Measurements from ENCODE around the gene TCN2. TPM values are rescaled to one million over a fixed set of nuclear protein-coding genes. Genes with fewer than 3 reads are reported as not detected.

Gene TCN2
- total and polyA plus RNA-seq, 9 of the 15 experiments (the other 6 are each of a cell fraction or from before 2014, with no cell fraction given) = 0.88 to 5.4 (median 1.7) TPM

- TF ChIP-seq ZBTB11 (CRISPR knock-in tag; IDR thresholded peaks at IDR 0.05) (peak in 1 of 3 experiments; percentile 43; a peak in 1 of 6 replicates), HNRNPK (IDR thresholded peaks at IDR 0.05; ENCODE audit: low read depth, low read length, poor library complexity, severe bottlenecking) (no peak), YBX1 (IDR thresholded peaks at IDR 0.05) (no peak), MAFK (IDR thresholded peaks at IDR 0.05; ENCODE audit: low read length) (no peak), ZNF280A (IDR thresholded peaks at IDR 0.05; ENCODE audit: low read depth, partially characterized antibody) (no peak), TCF7 (IDR thresholded peaks at IDR 0.05; ENCODE audit: borderline replicate concordance) (no peak), SRF (CRISPR knock-in tag; IDR thresholded peaks at IDR 0.05) (no peak), ZNF277 (CRISPR knock-in tag; IDR thresholded peaks at IDR 0.05; ENCODE audit: borderline replicate concordance) (no peak), PHF20 (IDR thresholded peaks at IDR 0.05; ENCODE audit: partially characterized antibody) (peak; percentile 69), GATAD2B (IDR thresholded peaks at IDR 0.05; ENCODE audit: borderline replicate concordance) (0 out of 2 replicates have a peak, but pooled peaks have one; percentile 31), SNIP1 (IDR thresholded peaks at IDR 0.05; ENCODE audit: low read depth) (no peak), TEAD1 (CRISPR knock-in tag; IDR thresholded peaks at IDR 0.05) (no peak), ILK (tag; IDR thresholded peaks at IDR 0.05; ENCODE audit: borderline replicate concordance, low read depth) (no peak), DNMT1 (IDR thresholded peaks at IDR 0.05) (no peak), NEUROD1 (IDR thresholded peaks at IDR 0.05; ENCODE audit: borderline replicate concordance, low read depth, low read length, partially characterized antibody) (peak; percentile 84), MCM5 (IDR thresholded peaks at IDR 0.05; ENCODE audit: low read depth) (no peak), MTA2 (IDR thresholded peaks at IDR 0.05; ENCODE audit: low read depth) (no peak), TEAD2 (tag; IDR thresholded peaks at IDR 0.05) (no peak), GATAD2A (IDR thresholded peaks at IDR 0.05) (no peak), PML (IDR thresholded peaks at IDR 0.05; ENCODE audit: low read length) (no peak), ZBTB7A (IDR thresholded peaks at IDR 0.05; ENCODE audit: borderline replicate concordance, control insufficient read depth, low read depth, low read length) (peak; percentile 90), RBBP5 (IDR thresholded peaks at IDR 0.05; ENCODE audit: borderline replicate concordance, insufficient read depth, low read length, poor library complexity, severe bottlenecking) (peak; percentile 65)
Measured at GRCh38 chr22:30591588-30592359, 15.2 kb upstream of the TCN2 start, which contains the start of gene PES1 (continued).

Measured in K562 (cell line).